GM12874 (cell line): ENCODE measurements around the gene TXNDC15.

ENCODE experiments used
- CTCF ChIP-seq: IDR thresholded peaks from 2 replicates; pipeline ENCODE4 v1.5.1; 2011; ENCODE audit warnings: low read depth, mild to moderate bottlenecking, control low read depth, low read length, moderate library complexity; ENCODE audit not compliant: insufficient read depth

Gene TXNDC15

GRCh38 chr5:134905246-134905996, 31.2 kb downstream of the TXNDC15 start:
- peak; percentile 49; the same call in 1 of the 2 replicates for TF ChIP-seq CTCF

GRCh38 chr5:134906811-134907210, 32.6 kb downstream of the TXNDC15 start:
- TF ChIP-seq CTCF, result no peak

GRCh38 chr5:134911285-134912206, 37.4 kb downstream of the TXNDC15 start:
- TF ChIP-seq CTCF, result no peak

GRCh38 chr5:134913254-134913653, 39.1 kb downstream of the TXNDC15 start:
- TF ChIP-seq CTCF, result no peak

- TF ChIP-seq CTCF, result no peak
Observed at GRCh38 chr5:134913795-134914194, 39.6 kb downstream of the TXNDC15 start.

GRCh38 chr5:134917070-134917815, 43.1 kb downstream of the TXNDC15 start:
- TF ChIP-seq CTCF, result no peak

GRCh38 chr5:134918861-134919260, 44.7 kb downstream of the TXNDC15 start:
- TF ChIP-seq CTCF, result no peak
